ENCODE results near the gene HNRNPA0.

GRCh38 chr5:137735555-137736284 lies 18.4 kb downstream of the HNRNPA0 start, which contains the start of gene KLHL3:
- TF ChIP-seq, protein P1, sequence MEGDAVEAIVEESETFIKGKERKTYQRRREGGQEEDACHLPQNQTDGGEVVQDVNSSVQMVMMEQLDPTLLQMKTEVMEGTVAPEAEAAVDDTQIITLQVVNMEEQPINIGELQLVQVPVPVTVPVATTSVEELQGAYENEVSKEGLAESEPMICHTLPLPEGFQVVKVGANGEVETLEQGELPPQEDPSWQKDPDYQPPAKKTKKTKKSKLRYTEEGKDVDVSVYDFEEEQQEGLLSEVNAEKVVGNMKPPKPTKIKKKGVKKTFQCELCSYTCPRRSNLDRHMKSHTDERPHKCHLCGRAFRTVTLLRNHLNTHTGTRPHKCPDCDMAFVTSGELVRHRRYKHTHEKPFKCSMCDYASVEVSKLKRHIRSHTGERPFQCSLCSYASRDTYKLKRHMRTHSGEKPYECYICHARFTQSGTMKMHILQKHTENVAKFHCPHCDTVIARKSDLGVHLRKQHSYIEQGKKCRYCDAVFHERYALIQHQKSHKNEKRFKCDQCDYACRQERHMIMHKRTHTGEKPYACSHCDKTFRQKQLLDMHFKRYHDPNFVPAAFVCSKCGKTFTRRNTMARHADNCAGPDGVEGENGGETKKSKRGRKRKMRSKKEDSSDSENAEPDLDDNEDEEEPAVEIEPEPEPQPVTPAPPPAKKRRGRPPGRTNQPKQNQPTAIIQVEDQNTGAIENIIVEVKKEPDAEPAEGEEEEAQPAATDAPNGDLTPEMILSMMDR (IDR thresholded peaks at IDR 0.05 in 2 of 3, conservative IDR thresholded peaks at IDR 0.05 in 1 of 3; ENCODE audit: borderline replicate concordance in 1 of 3, insufficient read depth in 1 of 3, low read depth in 2 of 3, low read length in 2 of 3): no peak
- TF ChIP-seq ZNF274 (IDR thresholded peaks at IDR 0.05; ENCODE audit: low read depth, low read length): no peak
- TF ChIP-seq SIN3A (IDR thresholded peaks at IDR 0.05; ENCODE audit: low read depth): no peak
- no peak for TF ChIP-seq POLR2AphosphoS5 (IDR thresholded peaks at IDR 0.05; ENCODE audit: low read depth, low read length)
- no peak for TF ChIP-seq EZH2 (IDR thresholded peaks at IDR 0.05)
- TF ChIP-seq ATF3 (IDR thresholded peaks at IDR 0.05): no peak
- no peak for TF ChIP-seq POLR2A (IDR thresholded peaks at IDR 0.05; ENCODE audit: borderline replicate concordance, extremely low read depth, insufficient read depth, insufficient read length)
